ENCODE measurements around the gene PFDN4. TPM values are rescaled to one million over a fixed set of nuclear protein-coding genes. Genes with fewer than 3 reads are reported as not detected.

PFDN4 gene
- total RNA-seq, 1 donor from 2014 or later, result 18.9 TPM

GRCh38 chr20:54251096-54251495, 43.2 kb downstream of the PFDN4 start:
- Mint-ChIP-seq H3K36me3 (ENCODE audit: unreplicated experiment) (no peaks in the 10 kb centered on the region), H3K4me1 (ENCODE audit: unreplicated experiment) (peaks cover 9% of the 10 kb centered on the region), H3K27me3 (ENCODE audit: unreplicated experiment) (no peaks in the 10 kb centered on the region), H3K9me3 (ENCODE audit: unreplicated experiment) (no peaks in the 10 kb centered on the region), H3K4me3 (ENCODE audit: unreplicated experiment) (no peak overlapping the region), H3K27ac (ENCODE audit: unreplicated experiment) (no peak overlapping the region)
- TF ChIP-seq CTCF (IDR thresholded peaks at IDR 0.05), result no peak
- no peak for DNase-seq (ENCODE audit: extremely low spot score, unreplicated experiment)

- no peaks in the 10 kb centered on the region for H3K36me3 Mint-ChIP-seq (ENCODE audit: unreplicated experiment)
Observed at GRCh38 chr20:54254596-54254995, 46.7 kb downstream of the PFDN4 start.

GRCh38 chr20:54255157-54255556, 47.3 kb downstream of the PFDN4 start:
- no peaks in the 10 kb centered on the region for H3K9me3 Mint-ChIP-seq (ENCODE audit: unreplicated experiment)
- H3K36me3 Mint-ChIP-seq (ENCODE audit: unreplicated experiment), result no peaks in the 10 kb centered on the region
- DNase-seq (ENCODE audit: extremely low spot score, unreplicated experiment), result no peak
- H3K4me3 Mint-ChIP-seq (ENCODE audit: unreplicated experiment), result no peak overlapping the region
- no peaks in the 10 kb centered on the region for H3K27me3 Mint-ChIP-seq (ENCODE audit: unreplicated experiment)
- peak overlapping the region; percentile 16 for H3K27ac Mint-ChIP-seq (ENCODE audit: unreplicated experiment)
- peaks cover 25% of the 10 kb centered on the region for H3K4me1 Mint-ChIP-seq (ENCODE audit: unreplicated experiment)
- TF ChIP-seq CTCF (IDR thresholded peaks at IDR 0.05), result no peak

More at GRCh38 chr20:54254596-54254995, 46.7 kb downstream of the PFDN4 start:
- Mint-ChIP-seq H3K27me3 (ENCODE audit: unreplicated experiment) (no peaks in the 10 kb centered on the region), H3K27ac (ENCODE audit: unreplicated experiment) (no peak overlapping the region), H3K9me3 (ENCODE audit: unreplicated experiment) (no peaks in the 10 kb centered on the region), H3K4me3 (ENCODE audit: unreplicated experiment) (no peak overlapping the region), H3K4me1 (ENCODE audit: unreplicated experiment) (peaks cover 25% of the 10 kb centered on the region)
- TF ChIP-seq CTCF (IDR thresholded peaks at IDR 0.05), result no peak
- no peak for DNase-seq (ENCODE audit: extremely low spot score, unreplicated experiment)

- H3K9me3 Mint-ChIP-seq (ENCODE audit: unreplicated experiment), result no peaks in the 10 kb centered on the region
- no peaks in the 10 kb centered on the region for H3K27me3 Mint-ChIP-seq (ENCODE audit: unreplicated experiment)
- no peak for DNase-seq (ENCODE audit: extremely low spot score, unreplicated experiment)
- peaks cover 25% of the 10 kb centered on the region for H3K4me1 Mint-ChIP-seq (ENCODE audit: unreplicated experiment)
- no peaks in the 10 kb centered on the region for H3K36me3 Mint-ChIP-seq (ENCODE audit: unreplicated experiment)
- H3K27ac Mint-ChIP-seq (ENCODE audit: unreplicated experiment), result no peak overlapping the region
- no peak overlapping the region for H3K4me3 Mint-ChIP-seq (ENCODE audit: unreplicated experiment)
- no peak for TF ChIP-seq CTCF (IDR thresholded peaks at IDR 0.05)
Observed at GRCh38 chr20:54256202-54256601, 48.3 kb downstream of the PFDN4 start.

GRCh38 chr20:54257071-54257816, 49.4 kb downstream of the PFDN4 start:
- no peaks in the 10 kb centered on the region for H3K36me3 Mint-ChIP-seq (ENCODE audit: unreplicated experiment)
- peaks cover 25% of the 10 kb centered on the region for H3K4me1 Mint-ChIP-seq (ENCODE audit: unreplicated experiment)
- TF ChIP-seq CTCF (IDR thresholded peaks at IDR 0.05), result no peak
- no peak overlapping the region for H3K4me3 Mint-ChIP-seq (ENCODE audit: unreplicated experiment)
- H3K27ac Mint-ChIP-seq (ENCODE audit: unreplicated experiment), result no peak overlapping the region
- H3K27me3 Mint-ChIP-seq (ENCODE audit: unreplicated experiment), result no peaks in the 10 kb centered on the region
- no peak for DNase-seq (ENCODE audit: extremely low spot score, unreplicated experiment)
- H3K9me3 Mint-ChIP-seq (ENCODE audit: unreplicated experiment), result no peaks in the 10 kb centered on the region

All from osteocyte (in vitro differentiated cells).